Hippocampal formation (tissue), 2 donors: ENCODE measurements around the gene FAM50B.

Experiments
- DNase-seq, 2 donors: peaks; one replicate each; lab custom pipeline; 2025; lab: John Stamatoyannopoulos, UW

The FAM50B gene

DNA sequence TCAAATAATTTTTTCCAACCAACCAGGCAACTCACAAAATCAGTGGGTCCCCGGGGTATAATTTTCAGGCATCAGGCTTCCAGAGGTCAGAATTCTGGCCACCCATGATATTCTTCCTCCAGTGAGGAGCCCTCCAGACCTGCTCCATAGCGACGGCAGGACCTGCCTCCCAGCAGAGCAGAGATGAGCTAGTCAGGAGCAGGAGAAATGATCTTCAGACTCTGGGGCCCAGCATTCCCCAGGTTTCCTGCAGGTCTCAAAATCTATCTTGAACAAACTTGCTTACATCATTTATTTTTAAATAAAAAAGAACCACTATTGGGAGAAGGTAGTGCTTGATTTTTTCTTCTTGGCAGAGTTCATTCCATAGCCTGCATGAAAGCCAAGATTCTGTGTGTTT is 44.7 kb downstream of the FAM50B start:
- DNase-seq, result no peak

DNA sequence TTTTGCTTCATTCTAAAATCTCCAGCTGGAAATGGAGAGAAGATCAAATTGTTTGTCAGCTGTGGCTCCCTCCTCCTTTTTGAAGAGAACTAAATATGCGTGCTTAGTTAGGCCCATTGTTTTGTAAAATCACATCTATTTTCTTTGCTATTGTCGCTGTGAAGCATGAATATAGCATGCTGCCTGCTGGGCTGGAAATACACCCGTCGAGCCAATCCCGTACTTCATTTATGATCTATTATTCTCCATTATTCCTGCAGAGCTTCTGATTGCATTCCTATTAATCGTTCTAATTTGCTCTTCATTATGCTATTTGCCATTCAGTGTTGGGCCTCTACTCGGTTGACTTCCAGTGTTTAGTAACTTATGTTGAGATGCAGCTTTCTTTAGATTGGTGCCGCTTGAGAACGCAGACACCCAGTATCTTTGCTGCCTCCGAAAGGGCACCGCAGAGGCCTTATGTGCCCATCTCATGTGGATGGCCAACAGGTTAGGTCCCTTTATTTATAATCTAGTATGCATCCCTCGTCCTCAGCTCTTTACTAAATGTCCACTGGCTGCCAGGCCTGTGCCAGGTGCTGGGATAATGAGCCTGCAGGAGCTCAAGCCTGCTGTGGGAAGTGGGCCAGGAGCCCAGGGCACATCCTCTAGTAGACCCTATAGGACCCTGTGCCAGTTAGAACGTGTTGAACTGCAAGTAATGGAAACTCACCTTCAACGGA is 45.6 kb downstream of the FAM50B start:
- no peak for DNase-seq

DNA sequence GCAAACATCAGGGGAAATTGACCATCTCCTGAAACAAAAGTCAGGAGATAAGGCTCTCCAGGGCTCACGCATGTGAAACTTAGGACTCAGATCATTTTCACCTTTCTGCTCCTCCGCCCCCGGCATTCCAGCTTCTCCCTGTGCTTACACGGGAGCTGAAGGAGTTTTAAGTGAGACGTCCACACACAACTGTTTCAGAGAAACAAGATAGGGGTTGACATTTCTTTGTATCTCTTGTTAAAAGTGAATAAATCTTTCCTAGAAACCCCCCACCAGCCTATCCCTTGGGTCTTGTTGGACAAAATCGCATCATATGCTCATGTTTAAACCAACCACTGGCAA is 46.1 kb downstream of the FAM50B start:
- no peak for DNase-seq

DNA sequence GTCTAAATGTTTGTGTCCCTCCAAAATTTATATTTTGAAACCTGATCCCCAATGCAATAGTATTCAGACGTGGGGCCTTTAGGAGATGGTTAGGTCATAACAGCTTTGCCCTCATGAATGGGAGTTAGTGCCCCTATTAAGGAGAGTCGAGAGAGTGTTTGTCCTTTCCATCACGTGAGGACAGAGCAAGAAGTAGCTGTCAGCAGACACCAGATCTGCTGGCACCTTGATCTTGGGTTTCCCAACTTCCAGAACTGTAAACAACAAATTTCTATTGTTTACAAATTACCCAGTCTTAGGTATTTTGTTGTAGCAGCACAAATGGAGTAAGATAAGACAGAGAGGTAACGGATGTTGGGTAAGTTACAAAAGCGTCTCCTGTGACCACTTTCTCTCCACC is 46.6 kb downstream of the FAM50B start:
- no peak for DNase-seq

DNA sequence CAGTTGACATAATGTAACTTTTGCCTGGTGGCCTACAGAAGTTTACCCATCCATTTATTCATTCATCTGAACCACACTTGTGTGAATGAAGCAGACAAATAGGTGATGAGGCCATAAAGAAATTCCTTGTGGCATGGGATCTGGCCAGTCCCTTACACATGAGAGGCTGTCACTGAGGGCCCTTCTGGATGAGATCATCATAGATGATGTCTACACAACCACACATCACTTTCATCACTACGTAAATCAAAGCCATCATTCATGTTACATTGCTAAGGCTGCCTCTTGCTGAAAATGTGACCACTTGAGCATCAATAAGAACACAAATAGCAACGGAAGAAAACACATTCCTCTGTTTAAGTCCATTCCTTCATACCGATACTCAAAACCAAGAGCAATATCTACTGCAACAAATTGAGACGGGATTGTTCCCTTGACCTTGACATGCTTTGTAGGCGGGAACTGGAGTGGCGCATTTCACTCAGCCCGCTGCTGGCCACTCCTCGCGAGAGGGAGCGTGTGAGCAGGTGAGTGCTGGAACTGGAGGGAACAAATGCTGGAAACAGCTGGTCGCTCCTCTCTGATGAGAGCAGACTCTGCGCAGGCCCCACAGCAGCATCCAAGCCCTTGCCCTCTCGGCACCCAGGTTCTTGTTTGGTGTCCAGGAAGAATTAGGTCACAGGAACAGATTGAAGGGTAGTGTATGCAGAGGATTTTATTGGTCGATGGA is 49.3 kb downstream of the FAM50B start:
- DNase-seq, result no peak

DNA sequence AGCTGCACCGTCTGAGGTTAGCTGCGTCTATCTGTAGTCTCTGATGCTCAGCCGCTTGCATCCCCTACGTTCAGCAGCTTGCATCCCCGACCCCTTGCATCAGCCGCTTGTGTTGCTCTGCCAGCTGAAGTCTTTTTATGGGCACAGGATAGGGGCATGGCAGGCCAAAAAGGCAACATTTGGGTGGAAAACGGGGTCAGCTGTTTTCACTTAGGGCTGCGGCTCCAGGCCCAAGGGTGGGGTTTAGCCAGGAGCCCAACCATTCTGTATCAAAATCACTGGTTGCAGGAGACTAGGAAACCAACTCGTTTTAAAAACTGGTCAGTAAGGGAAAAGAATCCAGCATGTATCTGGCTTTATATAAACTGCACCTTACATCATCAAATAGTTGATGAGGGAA is 49.9 kb downstream of the FAM50B start:
- DNase-seq, result no peak

DNA sequence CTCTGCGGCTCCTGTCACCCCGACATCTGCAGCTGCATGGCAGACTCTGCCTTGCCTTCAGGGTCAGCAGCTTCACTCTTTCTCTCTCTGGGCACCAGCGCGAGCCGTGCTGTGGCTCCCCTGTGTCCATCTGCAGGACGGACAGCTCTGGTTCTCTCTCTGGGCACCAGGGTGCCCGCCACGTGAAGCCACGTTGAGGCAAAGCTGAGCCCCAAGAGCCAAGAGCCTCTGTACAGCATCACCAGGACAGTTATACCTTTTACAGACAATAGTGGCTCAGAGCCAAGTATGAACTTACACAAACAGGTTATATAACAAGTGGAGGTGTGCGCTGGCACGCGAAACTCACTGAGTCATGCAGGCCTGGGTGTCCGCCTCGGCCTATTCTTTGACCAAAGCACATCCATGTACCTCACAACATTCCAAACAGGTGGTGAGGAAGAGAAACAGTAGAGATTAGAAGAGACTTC is 50.8 kb downstream of the FAM50B start:
- DNase-seq, result no peak
